ENCODE results near the gene PDZD11. TPM values are rescaled to one million over a fixed set of nuclear protein-coding genes. Genes with fewer than 3 reads are reported as not detected.

PDZD11 gene
- total and polyA plus RNA-seq, 2 donors (not counting 3 experiments of a cell fraction or from before 2014, with no cell fraction given): 45.6 to 76.0 TPM

GRCh38 chrX:70262952-70263567 lies 26.7 kb downstream of the PDZD11 start:
- dilution Hi-C loops (cut with MboI; ENCODE audit: extremely low pct_ligation_motif_present, low sequenced_read_pairs): no loop called here
- no peaks in the 10 kb centered on the region for H3K36me3 ChIP-seq (ENCODE audit: control insufficient read depth in 2 of 2, extremely low read depth in 1 of 2, insufficient read depth in 2 of 2, low read length in 2 of 2)
- no peak overlapping the region for H3K4me3 ChIP-seq (replicated peaks in 1 of 3; ENCODE audit: insufficient read depth in 1 of 3, low read depth in 1 of 3, low read length in 3 of 3)
- H3K79me2 ChIP-seq (ENCODE audit: control insufficient read depth, insufficient read depth, low read length): no peaks in the 10 kb centered on the region
- H4K20me1 ChIP-seq (replicated peaks; ENCODE audit: control insufficient read depth, extremely low read depth, insufficient read depth, low read length): no peaks in the 10 kb centered on the region
- CTCF ChIA-PET: interaction anchor here (0.6 to 1.8 kb wide), 5 partner anchors 43 to 233 kb away, joined by 3 to 24 read pairs (median 3); partner anchors contain the start of gene IGBP1
- H3K9me1 ChIP-seq (replicated peaks; ENCODE audit: control insufficient read depth, extremely low read depth, insufficient read depth, low read length): no peaks in the 10 kb centered on the region
- no peak overlapping the region for H3K9ac ChIP-seq (replicated peaks; ENCODE audit: extremely low read depth, insufficient read depth, low read length)
- no peaks in the 10 kb centered on the region for H3K4me1 ChIP-seq (ENCODE audit: control insufficient read depth, extremely low read depth, insufficient read depth, low read length)
- H3K27ac ChIP-seq (ENCODE audit: insufficient read depth, low read depth, low read length): no peak overlapping the region
- H3K9me3 ChIP-seq (replicated peaks; ENCODE audit: control insufficient read depth, insufficient read depth, low read length): no peaks in the 10 kb centered on the region
- H3K4me2 ChIP-seq (ENCODE audit: insufficient read depth, low read length): no peak overlapping the region
- TF ChIP-seq CTCF (IDR thresholded peaks at IDR 0.05; ENCODE audit: extremely low read depth in 1 of 2, insufficient read depth in 1 of 2, low read depth in 1 of 2, low read length in 2 of 2): peak; percentile 20 to 58
- no peak for TF ChIP-seq EZH2 (IDR thresholded peaks at IDR 0.05; ENCODE audit: borderline replicate concordance, low read depth, low read length, severe bottlenecking)
- FAIRE-seq: peak; percentile 85
- peak; percentile 9 for DNase-seq (ENCODE audit: low read depth, low spot score)
- H3K27me3 ChIP-seq (ENCODE audit: control insufficient read depth in 2 of 2, insufficient read depth in 2 of 2, low read length in 2 of 2): no peaks in the 10 kb centered on the region
- intact Hi-C loops (cut with micrococcal nuclease): loop anchor here (1.0 kb wide), 1 partner anchor 130 kb away; the partner anchor contains the start of gene IGBP1
- POLR2A ChIA-PET: no interaction called here
- H2AFZ ChIP-seq (ENCODE audit: low read depth, low read length): no peak overlapping the region
- BruUV-seq (replicated peaks): no TSS peak

- FAIRE-seq: no peak
- dilution Hi-C loops (cut with MboI; ENCODE audit: extremely low pct_ligation_motif_present, low sequenced_read_pairs) (no loop called here), intact Hi-C loops (cut with micrococcal nuclease) (no loop called here)
- no peak for TF ChIP-seq GATA2 (IDR thresholded peaks at IDR 0.05; ENCODE audit: insufficient read depth, insufficient read length, low read depth, low read length)
- TF ChIP-seq MAX (IDR thresholded peaks at IDR 0.05; ENCODE audit: insufficient read depth, insufficient read length): no peak
- no peak for TF ChIP-seq CTCF (IDR thresholded peaks at IDR 0.05; ENCODE audit: extremely low read depth in 1 of 2, insufficient read depth in 1 of 2, low read depth in 1 of 2, low read length in 2 of 2)
- TF ChIP-seq JUN (IDR thresholded peaks at IDR 0.05; ENCODE audit: borderline replicate concordance, insufficient read depth, insufficient read length, low read depth): no peak
- TF ChIP-seq FOS (IDR thresholded peaks at IDR 0.05; ENCODE audit: borderline replicate concordance, insufficient read depth, low read length): no peak
- TF ChIP-seq POLR2A (IDR thresholded peaks at IDR 0.05; ENCODE audit: low read depth, low read length): no peak
- TF ChIP-seq EZH2 (IDR thresholded peaks at IDR 0.05; ENCODE audit: borderline replicate concordance, low read depth, low read length, severe bottlenecking): no peak
- TF ChIP-seq MYC (IDR thresholded peaks at IDR 0.05; ENCODE audit: low read depth, low read length): no peak
- no peak for TF ChIP-seq POLR2AphosphoS5 (IDR thresholded peaks at IDR 0.05; ENCODE audit: insufficient read depth, low read depth, low read length)
- Histone ChIP-seq H2AFZ (ENCODE audit: low read depth, low read length) (no peak within 1 kb of the TSS), H4K20me1 (replicated peaks; ENCODE audit: control insufficient read depth, extremely low read depth, insufficient read depth, low read length) (no peaks in the 10 kb centered on the region), H3K9me3 (replicated peaks; ENCODE audit: control insufficient read depth, insufficient read depth, low read length) (no peaks in the 10 kb centered on the region), H3K27me3 (ENCODE audit: control insufficient read depth in 2 of 2, insufficient read depth in 2 of 2, low read length in 2 of 2) (no peaks in the 10 kb centered on the region), H3K4me3 (replicated peaks in 1 of 3; ENCODE audit: insufficient read depth in 1 of 3, low read depth in 1 of 3, low read length in 3 of 3) (no peak within 1 kb of the TSS), H3K9me1 (replicated peaks; ENCODE audit: control insufficient read depth, extremely low read depth, insufficient read depth, low read length) (no peaks in the 10 kb centered on the region), H3K4me1 (ENCODE audit: control insufficient read depth, extremely low read depth, insufficient read depth, low read length) (no peaks in the 10 kb centered on the region), H3K79me2 (ENCODE audit: control insufficient read depth, insufficient read depth, low read length) (no peaks in the 10 kb centered on the region), H3K36me3 (ENCODE audit: control insufficient read depth in 2 of 2, extremely low read depth in 1 of 2, insufficient read depth in 2 of 2, low read length in 2 of 2) (no peaks in the 10 kb centered on the region), H3K9ac (replicated peaks; ENCODE audit: extremely low read depth, insufficient read depth, low read length) (no peak within 1 kb of the TSS), H3K4me2 (ENCODE audit: insufficient read depth, low read length) (no peak within 1 kb of the TSS), H3K27ac (ENCODE audit: insufficient read depth, low read depth, low read length) (no peak within 1 kb of the TSS)
- BruUV-seq (replicated peaks): no TSS peak
- ChIA-PET CTCF (interaction anchor here (2.2 kb wide), 1 partner anchor 127 kb away, joined by 6 read pairs; the partner anchor contains the start of gene IGBP1), POLR2A (no interaction called here)
- DNase-seq (ENCODE audit: low read depth, low spot score): no peak
Measured at GRCh38 chrX:70260104-70260503, 29.6 kb downstream of the PDZD11 start, which contains the start of gene P2RY4. TSS of gene P2RY4 (minus strand) at chrX:70260204. CDS start at chrX:70259624, 580 bp downstream.
